ENCODE measurements around the gene NBR1.
"Not testable (repeated sequence)": the region's sequence is repeated elsewhere in the genome, so short reads cannot be mapped to it uniquely, and the experiment has no call there.

NBR1 gene

DNA sequence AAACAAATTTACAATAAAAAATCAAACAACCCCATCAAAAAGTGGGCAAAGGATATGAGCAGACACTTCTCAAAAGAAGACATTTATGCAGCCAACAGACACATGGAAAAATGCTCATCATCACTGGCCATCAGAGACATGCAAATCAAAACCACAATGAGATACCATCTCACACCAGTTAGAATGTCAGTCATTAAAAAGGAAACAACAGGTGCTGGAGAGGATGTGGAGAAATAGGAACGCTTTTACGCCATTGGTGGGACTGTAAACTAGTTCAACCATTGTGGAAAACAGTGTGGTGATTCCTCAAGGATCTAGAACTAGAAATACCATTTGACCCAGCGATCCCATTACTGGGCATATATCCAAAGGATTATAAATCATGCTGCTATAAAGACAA is 34.4 kb upstream of the NBR1 start:
- H3K4me3 ChIP-seq (ENCODE audit: low read length); H3K9ac ChIP-seq (ENCODE audit: low read length); H3K27ac ChIP-seq (ENCODE audit: low read depth, low read length); H3K36me3 ChIP-seq (ENCODE audit: control insufficient read depth, insufficient read depth, low read length); H3K4me1 ChIP-seq (ENCODE audit: control insufficient read depth, insufficient read depth, low read length); H3K27me3 ChIP-seq (ENCODE audit: control insufficient read depth, insufficient read depth, low read length): not testable (repeated sequence)

DNA sequence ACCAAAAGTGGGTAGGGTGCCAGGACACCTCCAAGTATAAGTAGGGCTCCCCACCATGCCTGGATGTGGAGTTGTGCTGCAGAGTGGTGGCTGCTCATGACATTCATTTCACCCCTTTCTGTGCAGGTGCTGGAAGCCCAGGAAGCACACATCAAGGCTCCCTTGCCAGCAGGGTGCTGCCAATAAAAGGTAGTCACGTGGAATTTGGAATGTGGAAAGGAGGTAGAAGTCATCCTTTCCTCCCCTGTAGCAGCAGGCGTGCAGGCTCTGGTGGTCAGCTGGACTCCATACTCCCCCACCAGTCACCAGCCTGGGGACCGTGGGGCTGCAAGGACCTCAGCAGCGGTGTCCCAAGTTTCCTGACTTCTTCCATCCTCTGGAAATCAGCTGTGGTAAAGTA is 32.5 kb upstream of the NBR1 start:
- H3K4me1 ChIP-seq (ENCODE audit: control insufficient read depth, insufficient read depth, low read length); H3K36me3 ChIP-seq (ENCODE audit: control insufficient read depth, insufficient read depth, low read length); H3K27ac ChIP-seq (ENCODE audit: low read depth, low read length); H3K27me3 ChIP-seq (ENCODE audit: control insufficient read depth, insufficient read depth, low read length); H3K4me3 ChIP-seq (ENCODE audit: low read length); H3K9ac ChIP-seq (ENCODE audit: low read length): not testable (repeated sequence)

DNA sequence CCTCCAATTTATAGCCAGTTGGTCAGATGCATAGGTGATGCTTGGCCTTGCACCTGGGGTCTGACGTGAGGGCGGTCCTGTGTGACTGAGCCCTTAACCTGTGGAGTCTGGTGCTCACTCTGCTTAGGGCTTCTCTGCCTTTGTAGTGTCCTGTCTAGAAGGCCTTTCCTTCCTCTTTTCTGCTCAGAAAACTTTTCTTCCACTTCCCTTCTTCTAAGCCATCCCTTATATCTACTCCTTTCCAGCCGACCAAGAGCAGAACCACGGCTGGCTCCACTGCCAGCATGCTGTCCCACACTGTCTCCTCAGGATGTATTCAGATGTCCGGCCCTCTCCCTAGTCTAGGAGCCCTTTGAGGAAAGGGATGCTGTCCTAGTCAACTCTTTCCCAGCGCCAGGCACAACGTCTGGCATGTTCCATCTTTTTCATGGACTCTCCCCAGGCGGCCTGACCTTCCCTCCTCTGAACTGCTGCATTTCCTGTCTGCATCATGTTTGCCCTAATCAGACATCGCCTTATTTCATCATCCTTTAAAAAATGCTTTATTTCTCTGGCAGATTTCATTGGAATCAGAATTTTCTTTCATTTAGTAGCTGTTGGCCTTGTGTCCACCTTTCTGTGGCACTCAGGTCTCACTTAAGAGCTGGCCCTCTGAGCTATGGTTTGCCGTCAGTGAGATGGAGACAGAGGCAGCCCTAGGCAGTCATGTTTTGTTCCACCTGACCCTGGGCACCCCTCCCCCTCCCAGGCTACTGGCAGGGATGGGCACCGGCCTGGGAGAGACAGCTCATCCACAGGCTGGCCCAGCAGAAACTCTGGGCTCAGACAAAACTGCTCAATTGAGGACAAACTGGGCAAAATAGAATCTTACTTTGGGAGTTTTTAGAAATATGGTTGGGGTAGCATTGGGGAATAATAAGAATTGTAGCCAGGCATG is 30.4 kb upstream of the NBR1 start:
- no peak overlapping the region for H3K27ac ChIP-seq (ENCODE audit: low read depth, low read length)

DNA sequence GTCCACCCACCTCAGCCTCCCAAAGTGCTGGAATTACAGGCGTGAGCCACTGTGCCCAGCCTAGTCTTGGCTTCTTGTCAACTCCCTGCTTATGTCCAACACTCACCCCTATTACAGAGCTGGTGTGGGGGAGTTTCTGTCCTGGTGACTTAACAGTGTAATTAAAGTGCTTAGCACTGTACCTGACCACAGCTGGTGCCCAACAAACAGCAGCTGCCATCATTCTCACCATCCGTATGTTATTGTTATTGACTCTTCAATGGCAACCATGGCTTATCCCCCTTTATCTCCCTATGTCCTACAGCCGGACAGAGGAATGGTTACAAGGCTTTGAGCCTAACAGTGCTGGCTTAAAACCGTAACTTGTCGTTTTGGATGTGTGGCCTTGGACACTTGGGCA is 28.9 kb upstream of the NBR1 start:
- no peak overlapping the region for H3K4me3 ChIP-seq (ENCODE audit: low read length)
- no peaks in the 10 kb centered on the region for H3K27me3 ChIP-seq (ENCODE audit: control insufficient read depth, insufficient read depth, low read length)
- no peak overlapping the region for H3K27ac ChIP-seq (ENCODE audit: low read depth, low read length)
- peaks cover 5% of the 10 kb centered on the region for H3K36me3 ChIP-seq (ENCODE audit: control insufficient read depth, insufficient read depth, low read length)
- no peak overlapping the region for H3K9ac ChIP-seq (ENCODE audit: low read length)
- no peaks in the 10 kb centered on the region for H3K4me1 ChIP-seq (ENCODE audit: control insufficient read depth, insufficient read depth, low read length)

More for the DNA sequence above, 30.4 kb upstream of the NBR1 start:
- H3K9ac ChIP-seq (ENCODE audit: low read length), result no peak overlapping the region
- H3K27me3 ChIP-seq (ENCODE audit: control insufficient read depth, insufficient read depth, low read length), result no peaks in the 10 kb centered on the region
- no peak overlapping the region for H3K4me3 ChIP-seq (ENCODE audit: low read length)
- no peaks in the 10 kb centered on the region for H3K4me1 ChIP-seq (ENCODE audit: control insufficient read depth, insufficient read depth, low read length)
- H3K36me3 ChIP-seq (ENCODE audit: control insufficient read depth, insufficient read depth, low read length), result peaks cover 5% of the 10 kb centered on the region

DNA sequence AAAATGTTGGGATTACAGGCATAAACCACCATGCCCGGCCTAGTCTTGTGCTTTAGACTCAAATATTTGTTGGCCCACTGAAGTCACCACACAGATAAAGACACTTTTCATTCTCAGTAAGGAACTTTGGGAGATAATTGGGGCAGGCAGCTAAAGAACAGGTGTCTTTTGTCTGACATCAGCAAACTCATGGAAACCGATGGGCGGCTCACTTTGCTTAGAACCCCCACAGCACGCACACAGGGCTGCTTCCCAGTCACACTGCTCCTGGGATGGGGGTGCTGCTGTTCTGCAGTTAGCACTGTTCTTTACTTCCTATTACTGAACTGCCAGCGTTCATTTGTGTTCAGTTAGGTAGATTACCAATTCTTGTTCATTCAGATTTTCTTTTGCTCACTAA is 27.8 kb upstream of the NBR1 start:
- H3K9ac ChIP-seq (ENCODE audit: low read length), result no peak overlapping the region
- H3K4me3 ChIP-seq (ENCODE audit: low read length), result no peak overlapping the region
- H3K4me1 ChIP-seq (ENCODE audit: control insufficient read depth, insufficient read depth, low read length), result no peaks in the 10 kb centered on the region
- no peaks in the 10 kb centered on the region for H3K27me3 ChIP-seq (ENCODE audit: control insufficient read depth, insufficient read depth, low read length)
- H3K27ac ChIP-seq (ENCODE audit: low read depth, low read length), result no peak overlapping the region
- peaks cover 5% of the 10 kb centered on the region for H3K36me3 ChIP-seq (ENCODE audit: control insufficient read depth, insufficient read depth, low read length)

DNA sequence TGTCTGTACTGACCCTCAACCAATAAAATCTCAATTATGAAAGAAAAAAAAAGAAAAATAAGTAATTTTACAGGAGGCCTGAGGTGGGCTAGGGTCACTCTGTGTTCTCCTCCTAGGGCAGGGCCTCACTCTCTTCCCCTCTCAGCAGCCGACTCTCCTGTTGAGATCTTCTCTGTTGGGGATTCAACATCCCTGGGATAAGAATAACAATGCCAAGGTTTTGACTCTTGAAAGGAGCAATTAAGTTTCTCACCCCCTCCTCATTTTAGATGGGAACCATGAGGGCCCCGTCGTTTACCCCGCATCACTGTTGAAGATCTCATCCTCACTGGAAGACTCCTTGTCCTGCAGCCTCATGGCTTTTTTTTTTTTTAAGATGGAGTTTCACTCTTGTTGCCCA is 24.4 kb upstream of the NBR1 start:
- Histone ChIP-seq H3K27me3 (ENCODE audit: control insufficient read depth, insufficient read depth, low read length) (no peaks in the 10 kb centered on the region), H3K27ac (ENCODE audit: low read depth, low read length) (no peak overlapping the region), H3K4me1 (ENCODE audit: control insufficient read depth, insufficient read depth, low read length) (no peaks in the 10 kb centered on the region), H3K4me3 (ENCODE audit: low read length) (no peak overlapping the region), H3K9ac (ENCODE audit: low read length) (no peak overlapping the region), H3K36me3 (ENCODE audit: control insufficient read depth, insufficient read depth, low read length) (peaks cover 5% of the 10 kb centered on the region)

DNA sequence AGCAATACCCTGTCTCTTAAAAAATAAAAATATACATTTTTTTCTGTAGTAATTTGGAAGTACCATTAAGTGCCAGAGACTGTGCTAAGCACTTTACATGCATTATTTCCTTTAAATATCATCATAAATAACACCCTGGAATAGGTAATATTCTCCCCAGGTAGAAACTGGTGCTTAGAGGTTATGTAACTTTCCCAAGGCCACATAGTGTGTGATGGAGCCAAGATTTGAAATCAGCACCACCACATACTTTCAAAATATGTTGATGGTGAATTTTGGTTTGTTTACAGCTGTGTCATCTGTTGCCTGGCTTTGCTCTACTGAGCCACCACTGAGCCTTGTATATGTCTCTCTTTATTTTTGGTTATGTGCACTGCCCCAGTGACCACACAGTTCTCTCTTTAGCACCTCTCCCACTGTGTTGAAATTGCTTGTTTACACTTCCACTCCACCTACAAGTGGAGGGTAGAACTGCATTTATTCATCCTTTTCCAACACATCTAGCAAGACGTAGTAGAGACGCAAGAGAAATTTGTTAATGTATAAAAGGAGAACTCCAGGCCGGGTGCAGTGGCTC is 19.0 kb upstream of the NBR1 start:
- no peaks in the 10 kb centered on the region for H3K27me3 ChIP-seq (ENCODE audit: control insufficient read depth, insufficient read depth, low read length)
- H3K4me3 ChIP-seq (ENCODE audit: low read length), result no peak overlapping the region
- H3K27ac ChIP-seq (ENCODE audit: low read depth, low read length), result no peak overlapping the region
- H3K9ac ChIP-seq (ENCODE audit: low read length), result no peak overlapping the region
- no peaks in the 10 kb centered on the region for H3K4me1 ChIP-seq (ENCODE audit: control insufficient read depth, insufficient read depth, low read length)
- H3K36me3 ChIP-seq (ENCODE audit: control insufficient read depth, insufficient read depth, low read length), result no peaks in the 10 kb centered on the region

DNA sequence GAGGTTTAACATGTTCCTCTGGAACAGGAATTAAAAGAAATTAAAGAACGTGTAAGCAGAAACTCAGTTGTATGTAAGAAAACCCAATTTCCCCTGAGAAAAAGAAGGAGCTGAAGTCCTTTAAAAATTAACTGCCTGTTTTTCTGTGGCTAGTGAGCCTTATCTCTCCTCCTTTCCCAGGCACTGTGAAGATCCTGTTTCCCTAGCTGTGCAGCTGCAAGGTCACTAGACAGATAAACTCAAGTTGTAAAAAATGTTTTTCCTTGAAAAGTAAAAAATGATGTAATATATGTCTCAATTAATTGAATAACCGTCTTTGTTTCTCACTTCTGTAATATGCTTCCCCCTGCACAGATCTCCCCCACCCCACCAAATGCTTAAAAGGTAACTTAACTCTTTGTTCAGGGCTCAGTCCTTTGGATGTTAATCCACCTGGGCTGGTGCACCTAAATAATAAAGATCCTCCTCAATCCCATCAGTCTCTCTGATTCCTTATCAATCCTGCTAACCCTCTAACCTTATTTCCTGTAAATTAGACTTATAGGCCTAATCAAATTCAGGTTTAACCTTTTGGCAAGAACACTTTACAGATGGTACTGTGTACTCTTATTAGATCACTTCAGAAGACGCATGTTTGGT is 17.7 kb upstream of the NBR1 start:
- not testable (repeated sequence) for H3K36me3 ChIP-seq (ENCODE audit: control insufficient read depth, insufficient read depth, low read length); H3K4me1 ChIP-seq (ENCODE audit: control insufficient read depth, insufficient read depth, low read length); H3K27ac ChIP-seq (ENCODE audit: low read depth, low read length); H3K27me3 ChIP-seq (ENCODE audit: control insufficient read depth, insufficient read depth, low read length); H3K4me3 ChIP-seq (ENCODE audit: low read length); H3K9ac ChIP-seq (ENCODE audit: low read length)

DNA sequence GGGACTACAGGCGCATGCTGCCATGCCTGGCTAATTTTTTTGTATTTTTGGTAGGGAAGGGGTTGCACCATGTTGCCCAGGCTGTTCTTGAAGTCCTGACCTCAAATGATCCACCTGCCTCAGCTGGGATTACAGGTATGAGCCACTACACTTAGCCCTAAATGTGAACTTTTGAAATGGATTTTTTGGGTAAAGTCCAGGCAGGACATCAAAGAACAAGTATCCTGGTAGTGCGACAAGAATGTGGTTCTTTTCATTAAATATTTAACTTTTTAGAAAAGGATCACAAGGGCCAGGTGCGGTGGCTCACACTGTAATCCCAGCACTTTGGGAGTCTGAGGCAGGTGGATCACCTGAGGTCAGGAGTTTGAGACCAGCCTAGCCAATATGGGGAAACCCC is 15.3 kb upstream of the NBR1 start:
- Histone ChIP-seq H3K9ac (ENCODE audit: low read length) (no peak overlapping the region), H3K36me3 (ENCODE audit: control insufficient read depth, insufficient read depth, low read length) (no peaks in the 10 kb centered on the region), H3K27ac (ENCODE audit: low read depth, low read length) (no peak overlapping the region), H3K4me1 (ENCODE audit: control insufficient read depth, insufficient read depth, low read length) (no peaks in the 10 kb centered on the region), H3K27me3 (ENCODE audit: control insufficient read depth, insufficient read depth, low read length) (no peaks in the 10 kb centered on the region), H3K4me3 (ENCODE audit: low read length) (no peak overlapping the region)

DNA sequence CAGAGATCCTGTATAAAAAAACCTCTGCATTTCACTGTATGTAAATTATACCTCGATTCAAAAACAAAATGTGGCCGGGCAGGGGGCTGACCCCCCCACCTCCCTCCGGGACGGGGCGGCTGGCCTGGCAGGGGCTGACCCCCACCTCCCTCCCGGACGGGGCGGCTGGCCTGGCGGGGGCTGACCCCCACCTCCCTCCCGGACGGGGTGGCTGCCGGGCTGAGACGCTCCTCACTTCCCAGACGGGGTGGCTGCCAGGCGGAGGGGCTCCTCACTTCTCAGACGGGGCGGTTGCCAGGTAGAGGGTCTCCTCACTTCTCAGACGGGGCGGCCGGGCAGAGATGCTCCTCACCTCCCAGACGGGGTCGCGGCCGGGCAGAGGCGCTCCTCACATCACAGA is 11.8 kb upstream of the NBR1 start:
- H3K4me1 ChIP-seq (ENCODE audit: control insufficient read depth, insufficient read depth, low read length); H3K27me3 ChIP-seq (ENCODE audit: control insufficient read depth, insufficient read depth, low read length); H3K27ac ChIP-seq (ENCODE audit: low read depth, low read length); H3K36me3 ChIP-seq (ENCODE audit: control insufficient read depth, insufficient read depth, low read length); H3K9ac ChIP-seq (ENCODE audit: low read length); H3K4me3 ChIP-seq (ENCODE audit: low read length): not testable (repeated sequence)

DNA sequence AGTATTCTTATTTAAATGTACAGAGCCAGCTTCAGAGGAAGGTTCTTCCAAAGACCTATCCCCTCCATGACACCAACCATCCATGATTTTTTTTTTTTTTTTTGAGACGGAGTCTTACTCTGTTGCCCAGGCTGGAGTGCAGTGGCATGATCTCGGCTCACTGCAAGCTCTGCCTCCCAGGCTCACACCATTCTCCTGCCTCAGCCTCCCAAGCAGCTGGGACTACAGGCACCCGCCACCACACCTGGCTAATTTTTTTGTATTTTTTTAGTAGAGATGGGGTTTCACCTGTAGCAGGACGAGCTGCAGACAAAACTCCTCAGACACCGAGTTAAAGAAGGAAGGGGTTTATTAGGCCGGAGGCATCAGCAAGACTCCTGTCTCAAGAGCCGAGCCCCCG is 11.1 kb upstream of the NBR1 start:
- H3K27me3 ChIP-seq (ENCODE audit: control insufficient read depth, insufficient read depth, low read length), result not testable (repeated sequence)

DNA sequence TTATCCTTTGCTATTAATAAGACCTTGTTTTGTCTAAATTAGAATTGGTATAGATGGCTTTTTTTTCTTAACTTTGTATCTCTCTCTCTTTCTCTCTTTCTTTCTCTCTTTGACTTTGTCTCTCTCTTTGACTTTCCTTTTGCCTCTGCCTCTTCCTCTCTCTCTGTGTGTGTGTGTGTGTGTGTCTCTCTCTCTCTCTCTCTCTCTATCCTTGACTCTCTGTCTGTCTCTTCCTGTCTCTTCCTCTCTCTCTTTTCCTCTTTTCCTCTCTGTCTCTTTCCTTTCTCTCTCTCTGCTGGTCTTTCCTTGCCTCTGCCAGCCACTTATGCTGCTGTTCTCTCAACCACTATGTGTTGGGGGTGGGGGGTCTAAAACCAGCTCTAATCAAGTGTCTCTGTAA is 5.0 kb upstream of the NBR1 start:
- not testable (repeated sequence) for H3K9ac ChIP-seq (ENCODE audit: low read length); H3K27ac ChIP-seq (ENCODE audit: low read depth, low read length); H3K36me3 ChIP-seq (ENCODE audit: control insufficient read depth, insufficient read depth, low read length); H3K4me1 ChIP-seq (ENCODE audit: control insufficient read depth, insufficient read depth, low read length); H3K4me3 ChIP-seq (ENCODE audit: low read length); H3K27me3 ChIP-seq (ENCODE audit: control insufficient read depth, insufficient read depth, low read length)

More for the DNA sequence above, 11.1 kb upstream of the NBR1 start:
- H3K4me1 ChIP-seq (ENCODE audit: control insufficient read depth, insufficient read depth, low read length); H3K27ac ChIP-seq (ENCODE audit: low read depth, low read length); H3K4me3 ChIP-seq (ENCODE audit: low read length); H3K36me3 ChIP-seq (ENCODE audit: control insufficient read depth, insufficient read depth, low read length); H3K9ac ChIP-seq (ENCODE audit: low read length): not testable (repeated sequence)
